IMR-90 (cell line): Measurements from ENCODE around the gene RASGRP3. TPM values are rescaled to one million over a fixed set of nuclear protein-coding genes. Genes with fewer than 3 reads are reported as not detected.

Source experiments
- CTCF ChIP-seq: conservative IDR thresholded peaks from 2 replicates; pipeline ENCODE4 v1.5.1; 2012; ENCODE audit warnings: mild to moderate bottlenecking, low read depth, low read length, improper control_type of control experiment
- MAZ ChIP-seq: IDR thresholded peaks from 2 replicates; pipeline ENCODE4 v1.6.1; 2012; ENCODE audit warnings: low read depth, mild to moderate bottlenecking, low read length, improper control_type of control experiment, moderate library complexity, borderline replicate concordance
- POLR2A ChIP-seq: IDR thresholded peaks from 2 replicates; pipeline ENCODE4 v1.6.1; 2012; ENCODE audit warnings: mild to moderate bottlenecking, low read depth, low read length
- RCOR1 ChIP-seq: IDR thresholded peaks from 2 replicates; pipeline ENCODE4 v1.6.1; 2012; ENCODE audit warnings: mild to moderate bottlenecking, low read length, improper control_type of control experiment; ENCODE audit not compliant: insufficient replicate concordance
- polyA plus RNA-seq, 3 experiments: library from polyadenylated mRNA; depleted of rRNA; stranded (reverse); fragments of >200 nt; gene quantifications; 2 replicates each; pipeline ENCODE4 v1.2.3, GENCODE V29; 2012; ENCODE audit warnings: low replicate concordance in 1 of 3
- total RNA-seq: library from RNA; depleted of rRNA; stranded (reverse); fragments of >200 nt; gene quantifications from 2 replicates; pipeline ENCODE4 v1.2.3, GENCODE V29; 2012

Gene RASGRP3
- total and polyA plus RNA-seq, 2 of the 4 experiments (the other 2 are of a cell fraction) = 1.7 to 3.0 TPM

- TF ChIP-seq CTCF = peak; percentile 78
- no peak for TF ChIP-seq MAZ
- TF ChIP-seq RCOR1 = no peak
- TF ChIP-seq POLR2A = no peak
Observed at GRCh38 chr2:33475224-33476130, 972 bp upstream of the RASGRP3 start (continued).
